HG03108 (cell line): Measurements from ENCODE around the gene SNX15.
"Not testable (repeated sequence)": the region's sequence is repeated elsewhere in the genome, so short reads cannot be mapped to it uniquely, and the experiment has no call there.

Experiments used
- ATAC-seq: cut with Tn5 transposase; IDR thresholded peaks from one replicate; pipeline ENCODE4 v1.9.1; 2021; ENCODE audit warnings: moderate library complexity; ENCODE audit not compliant: unreplicated experiment

The SNX15 gene

DNA sequence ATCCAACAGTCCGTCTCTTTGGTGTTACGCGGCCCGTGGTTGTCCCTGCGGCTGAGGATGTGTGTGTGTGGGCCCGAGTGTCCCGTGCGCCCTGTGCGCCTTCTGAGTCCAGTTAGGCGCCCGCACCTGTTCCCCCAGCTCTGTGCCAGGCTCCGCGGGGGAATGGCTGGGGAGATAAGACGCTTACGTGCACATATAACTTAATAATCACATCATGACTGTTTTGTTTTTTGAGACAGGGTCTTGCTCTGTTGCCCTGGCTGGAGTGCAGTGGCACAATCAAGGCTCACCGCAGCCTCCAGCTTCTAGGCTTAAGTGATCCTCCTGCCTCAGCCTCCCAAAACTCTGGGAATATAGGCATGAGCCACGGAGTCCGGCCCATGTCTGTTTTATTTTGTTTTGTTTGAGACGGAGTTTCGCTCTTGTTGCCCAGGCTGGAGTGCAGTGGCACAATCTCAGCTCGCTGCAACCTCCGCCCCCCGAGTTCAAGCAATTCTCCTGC is 12.5 kb upstream of the SNX15 start:
- ATAC-seq, result peak; percentile 1

DNA sequence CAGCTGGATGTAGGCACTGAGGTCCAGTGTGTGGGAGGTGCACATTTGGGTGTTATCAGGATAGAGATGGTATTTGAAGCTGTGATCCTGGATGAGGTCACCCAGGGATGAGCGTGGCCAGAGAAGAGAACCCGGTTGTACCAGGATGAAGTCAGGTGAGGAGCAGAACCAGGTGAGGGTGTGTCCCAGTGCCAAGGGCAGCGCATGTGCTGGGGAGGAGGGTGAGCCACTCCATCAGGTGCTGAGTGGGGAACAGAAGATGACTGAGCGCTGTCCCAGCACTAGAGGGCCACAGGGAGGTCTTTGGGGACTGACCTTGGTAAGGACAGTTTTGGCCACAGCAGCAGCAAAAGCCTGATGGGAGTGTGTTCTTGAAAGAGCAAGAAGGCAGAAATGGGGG is 10.5 kb upstream of the SNX15 start:
- ATAC-seq, result no peak

DNA sequence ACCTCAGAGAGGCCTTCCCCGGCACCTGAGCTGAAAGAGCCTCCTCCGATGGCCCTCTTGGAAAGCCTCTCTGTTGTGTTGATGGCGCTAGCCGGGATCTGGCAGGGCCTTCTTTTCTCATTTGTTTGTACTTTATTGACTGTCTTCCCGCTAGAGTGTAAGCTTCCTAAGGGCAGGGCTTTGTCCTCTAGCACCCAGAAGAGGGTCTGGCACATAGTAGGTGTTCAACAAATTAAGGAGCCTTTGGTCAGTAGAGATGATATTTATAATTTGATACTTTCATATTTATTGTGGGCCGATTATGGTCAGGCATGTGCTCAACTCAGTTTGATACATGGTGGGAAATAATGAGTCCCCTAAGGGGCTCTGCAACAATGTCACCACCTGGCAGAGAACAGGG is 9.3 kb upstream of the SNX15 start:
- ATAC-seq, result no peak

DNA sequence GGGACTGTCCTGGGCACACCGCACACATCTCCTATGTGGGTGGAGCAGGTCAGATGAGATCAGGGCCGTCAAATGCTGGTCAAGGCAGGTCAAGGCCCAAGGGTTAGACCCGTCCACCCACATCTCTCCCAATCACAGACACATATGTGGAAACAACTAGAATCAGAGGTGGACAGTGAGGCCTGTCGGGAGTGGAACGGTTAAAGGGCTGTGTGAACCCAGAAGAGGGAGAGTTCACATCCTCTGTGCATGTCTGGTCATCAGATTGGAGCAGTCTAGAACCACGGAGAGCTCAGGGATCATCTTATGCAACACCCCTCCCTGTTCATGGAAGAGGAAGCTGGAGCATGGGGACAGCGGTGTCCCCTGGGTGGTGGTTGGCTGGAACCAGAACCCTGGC is 7.4 kb upstream of the SNX15 start:
- no peak for ATAC-seq

DNA sequence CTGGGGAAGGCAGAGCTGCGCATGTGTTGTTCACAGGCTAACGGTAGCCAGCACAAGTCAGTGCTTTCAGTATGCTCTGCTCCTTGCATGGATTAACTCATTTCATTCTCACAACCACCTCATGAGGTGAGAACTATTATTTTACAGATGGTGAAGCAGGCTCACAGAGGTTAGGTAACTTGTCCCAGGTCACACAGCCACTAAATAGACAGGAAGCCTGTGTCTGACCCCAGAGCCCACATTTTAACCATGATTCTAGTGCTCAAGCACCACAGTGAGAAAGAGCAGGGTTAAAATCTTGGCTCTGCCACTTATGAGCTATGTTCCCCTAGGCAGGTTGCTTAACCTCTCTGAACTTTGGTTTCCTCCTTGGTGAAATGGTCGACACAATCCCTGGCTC is 6.2 kb upstream of the SNX15 start:
- no peak for ATAC-seq

DNA sequence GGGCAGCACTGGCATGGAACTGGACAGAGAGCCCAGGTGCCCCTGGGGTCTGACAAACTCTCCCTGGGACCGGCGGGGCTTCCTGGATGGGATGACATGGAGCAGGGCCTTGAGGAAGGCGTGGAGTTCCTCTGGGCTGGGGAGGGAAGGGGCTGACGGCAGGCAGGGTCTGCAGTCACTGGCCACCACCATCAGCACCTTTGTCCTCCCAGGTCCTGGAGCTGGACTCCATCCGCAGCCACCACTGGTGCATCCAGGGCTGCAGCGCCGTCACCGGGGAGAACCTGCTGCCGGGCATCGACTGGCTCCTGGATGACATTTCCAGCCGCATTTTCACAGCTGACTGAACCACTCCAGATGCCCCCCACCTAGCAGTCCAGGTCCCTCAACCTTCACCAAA is 5.7 kb upstream of the SNX15 start:
- ATAC-seq, result no peak

DNA sequence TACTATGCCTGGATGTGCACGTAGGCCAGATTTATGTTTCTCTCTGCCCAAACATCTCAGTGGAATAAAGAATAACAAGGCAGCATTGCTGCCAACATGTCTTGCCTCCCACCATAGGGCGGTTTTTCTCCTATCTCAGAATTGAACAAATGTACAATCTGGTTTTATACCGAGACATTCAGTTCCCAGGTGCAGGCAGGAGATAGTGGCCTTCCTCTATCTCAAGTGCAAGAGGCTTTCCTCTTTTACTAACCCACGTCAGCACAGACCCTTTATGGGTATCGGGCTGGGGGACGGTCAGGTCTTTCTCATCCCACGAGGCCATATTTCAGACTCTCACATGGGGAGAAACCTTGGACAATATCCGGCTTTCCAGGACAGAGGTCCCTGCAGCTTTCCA is 3.7 kb upstream of the SNX15 start:
- ATAC-seq, result not testable (repeated sequence)

DNA sequence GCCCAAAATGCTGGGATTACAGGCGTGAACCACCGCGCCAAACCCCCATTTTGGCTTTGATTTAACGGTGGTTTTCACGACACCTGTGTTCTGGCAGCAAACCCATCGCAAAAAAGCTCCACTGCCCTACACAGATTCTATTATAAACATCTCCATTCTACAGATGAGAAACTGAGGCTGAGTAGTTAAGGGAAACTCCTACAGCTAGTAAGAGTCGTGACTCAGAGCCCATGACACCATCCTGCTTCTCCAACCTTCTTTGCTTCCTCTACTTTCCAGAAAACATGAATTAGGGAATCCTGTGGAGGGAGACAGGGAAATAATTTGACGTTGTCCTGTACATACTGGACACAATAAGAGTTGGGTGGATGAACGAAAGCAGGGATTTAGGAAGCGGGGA is 429 bp upstream of the SNX15 start:
- ATAC-seq, result no peak

DNA sequence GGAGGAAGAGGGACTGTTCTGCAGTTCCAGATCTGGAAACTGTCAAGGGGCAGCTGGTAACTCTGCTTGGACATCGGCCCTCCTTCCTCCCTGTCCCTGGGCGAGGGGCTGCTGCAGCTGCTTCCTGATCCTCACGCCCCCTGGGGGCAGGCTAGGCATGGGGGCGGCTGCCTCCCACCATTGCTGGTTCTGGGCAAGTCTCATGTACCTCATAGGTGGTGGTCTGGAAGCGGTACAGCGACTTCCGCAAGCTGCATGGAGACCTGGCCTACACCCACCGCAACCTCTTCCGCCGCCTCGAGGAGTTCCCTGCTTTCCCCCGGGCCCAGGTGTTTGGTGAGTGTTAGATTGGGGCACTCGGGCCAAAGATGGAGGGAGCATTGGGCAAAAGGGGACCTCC is 5.0 kb downstream of the SNX15 start:
- ATAC-seq, result no peak

DNA sequence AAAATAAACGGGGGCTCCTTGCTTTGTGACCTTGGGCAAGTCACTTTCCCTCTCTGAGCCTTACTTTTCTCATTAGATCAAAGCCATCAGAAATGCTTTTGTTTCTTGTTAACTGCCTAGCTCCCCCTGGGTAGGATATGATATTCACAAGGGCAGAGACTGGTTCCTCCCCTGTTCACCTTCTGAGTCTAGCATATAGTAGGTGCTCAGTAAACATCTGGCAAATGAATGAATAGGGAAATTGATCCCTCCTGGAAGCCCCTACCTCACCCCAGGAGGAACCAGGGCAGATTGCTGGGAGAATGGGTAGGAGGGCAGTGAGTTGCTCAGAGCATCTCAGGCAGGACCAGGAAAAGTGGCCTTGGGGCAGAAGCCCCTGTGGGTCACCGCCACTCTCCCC is 7.2 kb downstream of the SNX15 start:
- no peak for ATAC-seq

DNA sequence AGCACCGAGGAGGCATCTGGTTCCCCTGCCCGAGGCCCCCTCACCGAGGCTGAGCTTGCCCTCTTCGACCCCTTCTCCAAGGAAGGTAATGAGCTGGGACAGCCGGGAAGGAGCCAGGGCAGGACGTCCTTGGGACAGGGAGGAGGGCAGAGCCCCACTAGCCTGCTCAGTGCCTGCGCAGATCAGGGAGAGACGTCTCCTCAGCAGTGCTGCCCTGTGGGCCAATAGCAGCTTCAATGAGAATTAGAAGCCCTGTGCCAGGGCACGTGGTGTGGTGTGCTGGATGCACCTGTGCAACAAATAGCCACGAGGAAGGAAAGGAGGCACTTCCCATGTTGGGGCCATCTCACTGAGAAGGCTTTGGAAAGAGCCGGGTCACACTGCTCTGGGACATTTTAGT is 8.3 kb downstream of the SNX15 start:
- ATAC-seq, result no peak

DNA sequence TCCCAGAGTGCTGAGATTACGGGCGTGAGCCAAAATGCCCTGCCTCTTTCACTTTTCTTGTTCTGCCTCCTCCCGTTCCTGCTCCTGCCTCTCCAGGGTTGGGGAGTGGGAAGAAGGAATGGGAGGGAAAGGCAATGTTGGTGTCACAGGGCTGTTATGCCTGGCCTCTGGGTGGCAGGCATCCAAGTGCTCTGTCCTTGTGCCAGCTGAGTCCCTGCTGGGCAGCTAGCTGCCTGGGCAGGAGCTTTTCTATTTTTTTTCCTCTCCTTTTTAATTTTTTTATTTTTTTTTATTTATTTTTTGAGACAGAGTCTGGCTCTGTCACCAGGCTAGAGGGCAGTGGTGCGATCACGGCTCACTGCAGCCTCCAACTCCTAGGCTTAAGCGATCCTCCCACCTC is 9.7 kb downstream of the SNX15 start:
- ATAC-seq, result no peak

DNA sequence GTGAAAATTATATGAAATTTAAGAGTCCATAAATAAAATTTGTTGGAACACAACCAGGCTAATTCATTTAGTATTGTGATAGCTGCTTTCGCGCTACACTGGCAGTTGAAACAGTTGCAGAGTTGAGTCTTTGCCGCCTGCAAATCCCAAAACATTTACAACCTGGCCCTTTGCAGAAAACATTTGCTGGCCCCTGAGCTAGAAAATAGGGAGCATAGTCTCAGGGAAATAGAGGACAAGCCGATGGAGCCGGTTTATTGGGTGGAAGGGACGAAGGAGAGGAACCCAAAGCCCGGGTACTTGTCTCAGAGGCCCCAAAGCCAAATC is 13.2 kb downstream of the SNX15 start:
- ATAC-seq, result no peak

DNA sequence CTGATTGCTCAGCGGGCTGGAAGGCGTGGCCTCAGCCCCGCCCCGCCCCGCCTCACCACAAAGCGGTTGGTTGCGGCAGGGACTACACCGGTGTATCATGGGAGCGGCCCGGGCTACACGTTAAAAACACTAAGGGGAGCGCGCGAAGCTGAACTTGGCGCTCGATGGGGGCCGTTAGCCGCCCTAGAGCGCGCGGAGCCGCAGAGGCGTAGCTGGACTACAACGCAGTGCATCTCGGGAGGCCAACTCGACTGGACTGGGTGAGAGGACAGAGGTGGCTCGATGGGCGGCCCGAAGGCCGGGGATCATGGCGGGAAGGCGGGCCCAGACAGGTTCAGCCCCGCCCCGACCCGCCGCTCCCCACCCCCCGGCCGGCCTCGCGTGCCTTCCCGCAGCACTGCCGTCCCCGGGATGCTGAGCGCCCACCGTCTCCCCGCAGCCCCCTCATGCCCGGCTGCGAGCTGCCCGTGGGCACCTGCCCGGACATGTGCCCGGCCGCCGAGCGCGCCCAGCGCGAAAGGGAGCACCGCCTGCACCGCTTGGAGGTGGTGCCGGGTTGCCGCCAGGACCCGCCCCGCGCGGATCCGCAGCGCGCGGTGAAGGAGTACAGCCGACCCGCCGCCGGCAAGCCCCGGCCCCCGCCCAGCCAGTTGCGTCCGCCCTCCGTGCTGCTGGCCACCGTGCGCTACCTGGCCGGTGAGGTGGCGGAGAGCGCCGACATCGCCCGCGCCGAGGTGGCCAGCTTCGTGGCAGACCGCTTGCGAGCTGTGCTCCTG is 13.8 kb downstream of the SNX15 start, which contains the start of gene SAC3D1:
Gene SAC3D1 (plus strand): TSS at position 364 of the 776 bp plus-strand sequence. CDS start 83 bp downstream, at position 447.
- ATAC-seq, result peak; percentile 88

DNA sequence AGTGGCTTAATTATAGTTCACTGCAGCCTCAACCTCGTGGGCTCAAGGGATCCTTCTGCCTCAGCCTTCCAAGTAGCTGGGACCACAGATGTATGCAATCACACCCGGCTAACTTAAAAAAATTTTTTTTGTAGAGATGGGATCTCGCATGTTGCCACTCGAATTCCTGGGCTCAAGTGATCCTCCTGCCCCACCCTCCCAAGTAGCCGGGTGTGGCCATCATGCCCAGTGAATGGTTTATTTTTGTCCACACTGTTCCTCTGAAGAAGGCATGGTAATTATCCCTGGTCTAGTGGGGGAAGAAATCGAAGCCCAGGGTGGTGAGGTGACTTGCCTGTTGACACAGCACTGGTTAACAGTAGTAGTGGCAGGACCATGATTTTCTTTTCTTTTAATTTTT is 15.7 kb downstream of the SNX15 start:
- no peak for ATAC-seq

DNA sequence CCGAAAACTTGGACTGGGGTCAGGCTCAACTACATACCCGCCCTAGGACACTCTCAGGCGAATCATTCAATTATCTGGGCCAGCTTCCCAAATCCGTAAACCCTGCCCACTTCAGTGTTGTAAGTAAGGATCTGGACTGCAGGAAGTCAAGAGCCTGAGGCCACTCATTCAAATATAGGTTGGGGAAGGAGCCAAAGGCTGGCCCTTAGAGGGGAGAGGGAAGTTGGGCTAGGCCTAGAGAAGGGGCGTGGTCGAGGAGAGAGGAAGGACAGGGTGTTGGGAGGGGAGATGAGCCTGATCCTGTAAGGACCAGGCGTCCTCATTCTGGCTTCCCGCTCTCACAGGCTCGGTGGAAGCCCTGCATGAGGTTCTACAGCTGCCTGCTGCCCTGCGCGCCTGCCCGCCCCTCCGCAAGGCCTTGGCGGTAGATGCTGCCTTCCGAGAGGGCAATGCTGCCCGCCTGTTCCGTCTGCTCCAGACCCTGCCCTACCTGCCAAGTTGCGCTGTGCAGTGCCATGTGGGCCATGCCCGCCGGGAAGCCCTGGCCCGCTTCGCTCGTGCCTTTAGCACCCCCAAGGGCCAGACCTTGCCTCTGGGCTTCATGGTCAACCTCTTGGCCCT is 16.8 kb downstream of the SNX15 start:
- no peak for ATAC-seq

DNA sequence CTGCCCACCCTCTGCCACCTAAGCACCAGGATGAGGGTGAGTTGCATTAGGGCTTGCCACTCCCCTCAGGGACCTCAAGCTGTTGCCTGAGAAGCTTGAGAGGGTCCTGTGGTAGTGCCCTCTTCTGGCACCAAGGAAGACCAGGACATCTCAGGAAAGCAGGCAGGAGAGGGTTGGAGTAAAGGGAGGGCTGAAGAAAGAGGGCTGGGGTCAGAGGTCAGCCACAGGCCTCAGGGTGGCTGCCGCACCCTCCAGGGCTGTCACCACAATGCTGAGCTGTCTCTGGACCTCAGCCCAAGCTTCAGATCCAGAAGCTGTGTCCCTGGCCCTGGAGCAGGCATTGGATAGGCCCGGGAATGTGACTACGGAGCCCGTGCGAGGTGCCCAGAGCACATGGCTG is 17.8 kb downstream of the SNX15 start:
- ATAC-seq, result no peak

DNA sequence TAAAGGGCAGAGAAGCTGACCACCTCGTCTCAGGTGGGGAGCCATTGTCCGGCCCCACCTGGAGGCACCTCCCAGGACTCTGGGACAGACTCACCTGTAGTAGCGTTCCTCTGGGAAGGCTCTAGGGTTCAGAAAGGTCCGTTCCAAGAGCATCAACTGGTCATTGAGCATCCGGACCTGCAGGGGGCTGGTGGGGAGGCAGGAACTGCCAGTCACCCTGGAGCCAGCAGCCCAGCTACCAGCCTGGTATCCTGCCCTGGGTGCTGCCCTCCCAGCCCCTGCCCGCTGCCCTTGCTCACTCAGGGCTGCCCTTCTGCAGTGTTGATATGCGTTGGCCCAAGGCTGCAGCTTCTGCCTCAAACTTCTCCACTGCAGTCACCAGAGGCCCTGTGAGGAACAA is 18.5 kb downstream of the SNX15 start:
- ATAC-seq, result no peak

DNA sequence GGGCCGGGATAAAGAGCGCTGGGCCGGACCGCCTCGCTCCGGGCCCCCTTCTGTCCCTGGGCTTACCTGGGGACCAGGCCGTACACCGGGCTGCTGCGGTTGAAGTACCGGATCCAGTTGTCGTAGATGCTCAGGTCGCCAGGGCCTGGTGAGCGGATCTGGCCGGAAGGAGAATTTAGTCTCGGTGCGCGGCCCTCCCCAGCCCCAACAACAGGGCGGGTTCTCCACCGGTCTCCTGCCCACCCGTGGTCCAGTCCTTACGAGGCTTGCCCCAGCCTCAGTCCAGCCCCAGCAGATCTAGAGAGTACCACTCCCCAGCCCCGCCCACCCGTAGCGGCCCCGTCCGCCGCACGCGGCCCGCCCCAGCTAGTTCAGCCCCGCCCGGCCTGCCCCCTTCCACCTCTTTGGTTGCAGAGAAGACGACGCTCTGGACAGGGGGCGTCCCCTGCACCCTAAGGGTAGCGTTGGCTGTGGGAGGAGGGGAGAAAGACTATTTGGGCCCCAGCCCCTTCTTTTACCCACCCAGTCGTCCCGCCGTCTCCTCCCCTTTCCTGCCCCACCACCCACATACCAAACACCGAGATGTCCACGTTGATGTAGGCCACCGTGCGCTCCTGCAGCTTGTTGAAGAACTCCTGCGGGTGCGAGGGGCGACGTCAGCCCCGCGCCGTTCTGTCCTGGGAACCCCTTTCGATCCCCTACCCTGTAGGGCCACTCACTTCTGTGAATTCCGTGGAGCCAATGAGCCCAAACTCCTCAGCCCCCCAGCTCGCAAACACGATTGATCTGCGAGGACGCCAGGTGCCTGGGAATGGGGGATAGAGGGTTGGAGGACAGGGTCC is 20.6 kb downstream of the SNX15 start:
- ATAC-seq, result no peak

DNA sequence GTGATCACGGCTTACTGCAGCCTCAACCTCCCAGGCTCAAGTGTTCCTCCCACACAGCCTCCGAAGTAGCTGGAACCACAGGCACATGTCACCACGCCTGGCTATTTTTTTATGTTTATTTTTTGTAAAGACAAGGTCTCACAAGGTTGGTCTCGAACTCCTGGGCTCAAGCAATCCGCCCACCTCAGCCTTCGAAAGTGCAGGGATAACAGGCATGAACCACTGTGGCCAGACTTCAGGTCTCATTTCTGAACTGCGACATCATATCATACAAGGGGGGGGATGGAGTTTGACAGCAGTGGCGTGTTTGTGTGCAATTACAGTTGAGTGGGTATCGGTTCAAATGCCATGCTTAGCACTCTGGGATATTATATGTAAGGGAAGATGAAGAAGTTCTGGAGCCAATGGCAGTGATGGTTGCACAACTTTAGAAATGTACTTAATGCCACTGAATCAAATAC is 24.2 kb downstream of the SNX15 start:
- ATAC-seq, result no peak

DNA sequence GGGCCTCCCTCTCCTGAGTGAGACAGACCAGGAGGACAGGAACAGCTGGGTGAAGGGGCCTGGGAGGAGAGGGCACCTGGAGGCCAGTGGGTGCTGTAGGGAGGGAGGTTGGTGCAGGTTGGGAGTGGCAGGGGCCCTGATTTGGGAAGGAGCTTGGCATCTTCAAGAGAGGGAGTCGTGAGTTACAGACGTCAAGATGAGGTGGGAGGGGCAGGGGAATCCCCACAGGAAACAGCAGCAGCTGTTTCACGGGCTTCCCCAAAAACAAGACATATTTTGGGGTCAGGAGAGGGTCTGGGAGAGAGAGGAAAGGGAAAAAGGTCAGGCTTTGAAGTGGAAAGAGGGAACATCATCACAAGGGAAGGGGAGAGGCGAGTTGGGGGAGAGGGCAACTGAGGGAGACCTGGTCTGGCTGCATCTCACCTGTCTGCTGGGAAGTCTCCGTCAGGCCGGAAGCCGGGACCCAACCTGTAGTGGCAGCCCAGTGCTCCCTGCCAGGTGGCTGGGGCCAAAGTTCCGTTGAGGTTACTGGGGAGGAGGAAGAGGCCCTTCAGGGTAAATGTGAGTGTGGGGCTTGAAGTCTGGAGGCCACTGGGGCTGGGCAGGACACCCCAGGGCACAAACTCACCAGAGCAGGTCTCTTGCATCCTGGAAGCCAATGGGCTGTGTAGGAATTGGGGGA is 26.7 kb downstream of the SNX15 start:
- ATAC-seq, result no peak
